EH (cell line): ENCODE data around the gene KLLN.
"Not testable (repeated sequence)": the region's sequence is repeated elsewhere in the genome, so short reads cannot be mapped to it uniquely, and the experiment has no call there.

Source experiments
- DNase-seq: peaks from one replicate; pipeline ENCODE4 v3.0.0-alpha.2; 2015; ENCODE audit warnings: low read depth

KLLN gene

GRCh38 chr10:87842776-87843497, 20.4 kb downstream of the KLLN start:
- DNase-seq, result peak; percentile 78

- peak; percentile 51 for DNase-seq
Observed at GRCh38 chr10:87842220-87842641, 21.1 kb downstream of the KLLN start.

GRCh38 chr10:87841186-87841585, 22.1 kb downstream of the KLLN start:
- peak; percentile 34 for DNase-seq

GRCh38 chr10:87838650-87839049, 24.7 kb downstream of the KLLN start:
- DNase-seq, result no peak

- DNase-seq, result no peak
Observed at GRCh38 chr10:87837445-87837844, 25.9 kb downstream of the KLLN start.

GRCh38 chr10:87836098-87836497, 27.2 kb downstream of the KLLN start:
- DNase-seq, result no peak

GRCh38 chr10:87829986-87830729, 33.2 kb downstream of the KLLN start:
- no peak for DNase-seq

- DNase-seq, result not testable (repeated sequence)
Observed at GRCh38 chr10:87829051-87829450, 34.3 kb downstream of the KLLN start.

GRCh38 chr10:87827681-87828080, 35.7 kb downstream of the KLLN start:
- no peak for DNase-seq

- no peak for DNase-seq
Observed at GRCh38 chr10:87826653-87827052, 36.7 kb downstream of the KLLN start.

GRCh38 chr10:87819289-87819585, 44.1 kb downstream of the KLLN start:
- no peak for DNase-seq

- DNase-seq, result peak; percentile 34
Observed at GRCh38 chr10:87818505-87819288, 44.6 kb downstream of the KLLN start.

GRCh38 chr10:87817609-87818504, 45.5 kb downstream of the KLLN start, which contains the start of gene ATAD1:
Gene ATAD1, minus strand, starts transcription at chr10:87818226. Its CDS starts 3,627 bp downstream, at chr10:87814599.
- DNase-seq, result peak; percentile 85

GRCh38 chr10:87816898-87817608, 46.3 kb downstream of the KLLN start:
- peak; percentile 8 for DNase-seq

- DNase-seq, result no peak
Observed at GRCh38 chr10:87816163-87816897, 47.0 kb downstream of the KLLN start.
